ENCODE measurements around the gene PARD3B. TPM values are rescaled to one million over a fixed set of nuclear protein-coding genes. Genes with fewer than 3 reads are reported as not detected.

PARD3B gene
- total RNA-seq, 1 donor from 2014 or later, result 6.5 TPM

DNA sequence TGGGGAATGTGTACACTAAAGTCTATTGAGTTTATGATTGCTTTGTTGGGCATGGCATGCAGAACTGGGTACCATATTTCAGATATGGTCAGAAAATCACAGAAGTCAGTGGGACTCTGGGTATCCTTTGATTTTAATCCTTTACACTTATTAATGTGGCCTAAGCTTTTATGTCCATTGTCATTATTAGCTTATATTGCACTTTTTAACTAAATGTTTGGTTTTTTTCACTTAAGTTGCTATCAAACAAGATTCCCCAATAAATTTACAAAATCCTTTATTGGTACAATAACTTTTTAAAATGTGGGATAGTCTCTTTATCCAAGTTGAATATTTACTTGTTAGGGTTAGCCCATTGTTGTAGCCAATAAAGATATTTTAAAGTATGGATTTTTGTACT is 902.9 kb downstream of the PARD3B start:
- TF ChIP-seq, protein P1, sequence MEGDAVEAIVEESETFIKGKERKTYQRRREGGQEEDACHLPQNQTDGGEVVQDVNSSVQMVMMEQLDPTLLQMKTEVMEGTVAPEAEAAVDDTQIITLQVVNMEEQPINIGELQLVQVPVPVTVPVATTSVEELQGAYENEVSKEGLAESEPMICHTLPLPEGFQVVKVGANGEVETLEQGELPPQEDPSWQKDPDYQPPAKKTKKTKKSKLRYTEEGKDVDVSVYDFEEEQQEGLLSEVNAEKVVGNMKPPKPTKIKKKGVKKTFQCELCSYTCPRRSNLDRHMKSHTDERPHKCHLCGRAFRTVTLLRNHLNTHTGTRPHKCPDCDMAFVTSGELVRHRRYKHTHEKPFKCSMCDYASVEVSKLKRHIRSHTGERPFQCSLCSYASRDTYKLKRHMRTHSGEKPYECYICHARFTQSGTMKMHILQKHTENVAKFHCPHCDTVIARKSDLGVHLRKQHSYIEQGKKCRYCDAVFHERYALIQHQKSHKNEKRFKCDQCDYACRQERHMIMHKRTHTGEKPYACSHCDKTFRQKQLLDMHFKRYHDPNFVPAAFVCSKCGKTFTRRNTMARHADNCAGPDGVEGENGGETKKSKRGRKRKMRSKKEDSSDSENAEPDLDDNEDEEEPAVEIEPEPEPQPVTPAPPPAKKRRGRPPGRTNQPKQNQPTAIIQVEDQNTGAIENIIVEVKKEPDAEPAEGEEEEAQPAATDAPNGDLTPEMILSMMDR (IDR thresholded peaks at IDR 0.05; ENCODE audit: insufficient read depth, low read length, poor library complexity, severe bottlenecking), result no peak

DNA sequence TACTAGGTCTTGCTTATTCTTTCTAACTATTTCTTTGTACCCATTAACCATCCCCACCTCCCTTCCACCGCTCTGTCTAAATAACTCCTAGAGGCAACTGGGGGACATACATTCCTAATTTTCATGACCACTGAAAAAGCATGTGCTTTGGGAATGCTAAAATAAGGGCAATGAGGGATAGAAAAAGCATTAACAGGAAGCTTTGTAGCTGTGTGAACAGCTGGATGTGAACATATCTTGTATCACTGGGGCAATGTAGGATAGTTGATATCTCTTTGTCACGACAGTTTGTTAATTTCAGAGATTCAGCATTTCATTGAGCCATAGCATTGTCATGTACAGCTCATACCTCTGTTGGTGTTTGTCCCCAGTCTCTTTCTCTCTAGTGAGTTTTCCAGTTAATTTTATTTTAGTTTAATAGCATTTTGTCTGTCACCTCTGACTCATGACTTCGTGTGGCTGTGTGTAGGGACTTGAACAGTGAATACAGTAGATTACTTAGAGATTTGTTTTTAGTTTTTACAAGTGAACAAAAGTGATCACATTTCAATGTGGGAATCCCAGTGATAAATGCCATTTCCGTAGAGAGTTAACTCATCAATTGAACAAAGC is 906.7 kb downstream of the PARD3B start:
- DNase-seq (ENCODE audit: low read depth), result no peak
- Histone ChIP-seq H3K27me3 (ENCODE audit: control insufficient read depth, insufficient read depth, low read length) (no peaks in the 10 kb centered on the region), H3K4me3 (ENCODE audit: low read depth, low read length) (no peak overlapping the region), H3K36me3 (ENCODE audit: control insufficient read depth, insufficient read depth, low read length) (no peaks in the 10 kb centered on the region)
- TF ChIP-seq, protein P1 (IDR thresholded peaks at IDR 0.05; ENCODE audit: insufficient read depth, low read length, poor library complexity, severe bottlenecking), result no peak

More for the DNA sequence above, 902.9 kb downstream of the PARD3B start:
- no peak for DNase-seq (ENCODE audit: low read depth)
- no peaks in the 10 kb centered on the region for H3K36me3 ChIP-seq (ENCODE audit: control insufficient read depth, insufficient read depth, low read length)
- no peak overlapping the region for H3K4me3 ChIP-seq (ENCODE audit: low read depth, low read length)
- H3K27me3 ChIP-seq (ENCODE audit: control insufficient read depth, insufficient read depth, low read length), result no peaks in the 10 kb centered on the region

DNA sequence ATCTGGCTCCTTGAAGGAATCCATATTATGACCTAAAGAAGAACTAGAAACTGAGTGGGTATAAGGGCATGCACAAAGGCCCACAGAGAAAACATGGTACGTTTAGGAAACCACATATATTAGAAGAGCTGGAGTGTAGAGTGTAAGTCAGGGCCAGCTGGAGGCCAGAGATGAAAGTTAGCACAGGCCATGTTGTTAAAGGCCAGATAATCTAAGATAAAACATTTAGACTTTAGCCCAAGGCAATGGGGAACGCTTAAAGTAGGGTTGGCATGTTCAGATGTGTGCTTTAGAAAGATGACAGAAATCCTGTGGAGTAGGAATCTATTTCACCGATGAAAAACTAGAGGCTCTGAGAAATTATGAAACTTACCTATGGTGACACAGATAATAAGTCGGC is 907.9 kb downstream of the PARD3B start:
- TF ChIP-seq, protein P1 (IDR thresholded peaks at IDR 0.05; ENCODE audit: insufficient read depth, low read length, poor library complexity, severe bottlenecking), result no peak
- Histone ChIP-seq H3K36me3 (ENCODE audit: control insufficient read depth, insufficient read depth, low read length) (no peaks in the 10 kb centered on the region), H3K4me3 (ENCODE audit: low read depth, low read length) (no peak overlapping the region), H3K27me3 (ENCODE audit: control insufficient read depth, insufficient read depth, low read length) (no peaks in the 10 kb centered on the region)
- no peak for DNase-seq (ENCODE audit: low read depth)

DNA sequence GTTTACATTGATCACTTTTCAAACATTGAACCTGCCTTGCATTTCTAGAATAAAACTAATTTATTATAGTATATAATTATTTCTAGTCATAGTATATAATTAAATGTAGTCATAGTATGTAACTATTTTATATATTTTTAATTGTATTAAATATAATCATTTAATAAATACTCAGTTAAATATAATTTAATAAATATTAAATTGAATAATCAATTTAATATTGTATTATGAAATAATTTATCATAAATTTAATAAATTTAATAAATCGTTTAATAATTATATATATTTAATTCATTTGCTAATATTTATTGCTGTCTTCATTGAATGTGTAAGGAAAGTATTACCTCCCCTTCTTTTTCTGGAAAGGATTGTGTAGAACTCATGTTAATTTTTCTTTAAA is 911.4 kb downstream of the PARD3B start:
- DNase-seq (ENCODE audit: low read depth), result no peak
- Histone ChIP-seq H3K4me3 (ENCODE audit: low read depth, low read length) (no peak overlapping the region), H3K36me3 (ENCODE audit: control insufficient read depth, insufficient read depth, low read length) (no peaks in the 10 kb centered on the region), H3K27me3 (ENCODE audit: control insufficient read depth, insufficient read depth, low read length) (no peaks in the 10 kb centered on the region)
- TF ChIP-seq, protein P1 (IDR thresholded peaks at IDR 0.05; ENCODE audit: insufficient read depth, low read length, poor library complexity, severe bottlenecking), result no peak

DNA sequence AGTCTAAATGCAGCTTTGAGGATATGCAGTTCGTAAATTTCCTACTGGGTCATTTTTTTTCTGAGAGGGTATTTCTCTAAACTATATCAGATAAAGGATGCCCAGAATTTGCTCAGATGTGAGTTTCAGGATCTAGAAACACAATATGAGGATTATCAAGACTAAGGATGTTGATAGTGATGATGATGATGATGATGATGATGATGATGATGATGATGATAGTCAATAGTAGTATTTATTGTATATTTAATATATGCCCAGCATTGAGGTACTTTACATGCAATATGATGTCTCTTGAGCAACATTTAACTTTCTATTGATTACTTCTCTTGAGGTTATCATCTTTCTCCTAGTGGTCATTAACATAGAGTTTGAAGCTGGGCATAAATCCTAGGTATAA is 914.9 kb downstream of the PARD3B start:
- TF ChIP-seq, protein P1 (IDR thresholded peaks at IDR 0.05; ENCODE audit: insufficient read depth, low read length, poor library complexity, severe bottlenecking), result no peak
- Histone ChIP-seq H3K27me3 (ENCODE audit: control insufficient read depth, insufficient read depth, low read length) (no peaks in the 10 kb centered on the region), H3K36me3 (ENCODE audit: control insufficient read depth, insufficient read depth, low read length) (no peaks in the 10 kb centered on the region), H3K4me3 (ENCODE audit: low read depth, low read length) (no peak overlapping the region)
- DNase-seq (ENCODE audit: low read depth), result no peak

DNA sequence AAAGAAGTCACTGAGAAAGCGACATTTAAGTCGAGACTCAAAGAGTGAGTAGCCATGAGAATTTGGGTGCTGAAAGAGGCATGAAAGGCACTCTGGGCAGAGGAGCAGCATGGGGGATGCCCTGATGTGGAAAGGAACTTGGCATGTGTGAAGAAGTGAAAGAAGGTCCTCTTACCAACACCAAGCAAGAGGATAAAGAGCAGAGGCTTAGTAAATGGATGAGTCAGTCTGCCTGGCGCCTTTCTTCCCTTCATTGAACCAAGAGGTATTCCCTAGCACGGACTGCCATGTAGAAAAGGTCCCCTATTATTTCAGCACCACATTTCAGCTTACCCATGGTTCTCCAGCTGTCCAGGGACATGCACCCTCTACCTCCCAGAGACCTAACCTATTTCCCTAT is 915.9 kb downstream of the PARD3B start:
- no peak for DNase-seq (ENCODE audit: low read depth)
- Histone ChIP-seq H3K4me3 (ENCODE audit: low read depth, low read length) (no peak overlapping the region), H3K36me3 (ENCODE audit: control insufficient read depth, insufficient read depth, low read length) (no peaks in the 10 kb centered on the region), H3K27me3 (ENCODE audit: control insufficient read depth, insufficient read depth, low read length) (no peaks in the 10 kb centered on the region)
- TF ChIP-seq, protein P1 (IDR thresholded peaks at IDR 0.05; ENCODE audit: insufficient read depth, low read length, poor library complexity, severe bottlenecking), result no peak

All from kidney epithelial cell (primary cell).